AG10803 (cell line): Measurements from ENCODE around the gene NALCN.

ENCODE experiments used
- DNase-seq: peaks from one replicate; pipeline ENCODE4 v3.0.0; 2010; ENCODE audit warnings: low read depth
- H3K4me3 ChIP-seq: 2 replicates; pipeline ENCODE4 v1.5.1; 2011; ENCODE audit warnings: mild to moderate bottlenecking, low read length, control low read depth
- TF ChIP-seq, protein P1 (sequence below): conservative IDR thresholded peaks from 2 replicates; pipeline ENCODE4 v1.5.1; 2011; ENCODE audit warnings: mild to moderate bottlenecking, low read length, control low read depth, inconsistent platforms

Gene NALCN

DNA sequence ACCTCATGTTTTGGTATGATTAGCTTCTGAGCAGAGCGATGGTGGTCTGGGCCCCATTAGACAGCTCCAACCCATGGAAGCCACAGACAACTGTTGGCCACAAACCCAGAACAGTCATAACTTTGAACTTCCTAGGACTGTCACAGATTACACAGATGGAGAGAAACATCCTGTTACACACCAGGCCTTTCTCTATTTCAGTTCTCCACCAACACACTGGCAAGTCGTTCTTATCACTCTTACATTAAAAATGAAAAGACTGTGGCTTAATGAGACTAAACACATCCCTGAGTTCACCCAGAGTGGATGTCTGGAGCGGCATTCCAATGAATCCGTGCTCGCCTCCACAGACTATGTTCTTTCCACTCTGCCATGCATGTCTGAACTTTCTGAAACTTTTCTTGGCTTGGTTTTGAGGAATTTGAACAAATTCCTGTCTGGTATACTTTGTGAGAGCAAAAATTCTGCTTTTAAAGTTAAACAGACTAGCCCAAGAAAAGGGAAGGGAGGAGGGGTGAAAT, 109.1 kb downstream of the NALCN start:
- H3K4me3 ChIP-seq, result no peak overlapping the region
- TF ChIP-seq, protein P1, sequence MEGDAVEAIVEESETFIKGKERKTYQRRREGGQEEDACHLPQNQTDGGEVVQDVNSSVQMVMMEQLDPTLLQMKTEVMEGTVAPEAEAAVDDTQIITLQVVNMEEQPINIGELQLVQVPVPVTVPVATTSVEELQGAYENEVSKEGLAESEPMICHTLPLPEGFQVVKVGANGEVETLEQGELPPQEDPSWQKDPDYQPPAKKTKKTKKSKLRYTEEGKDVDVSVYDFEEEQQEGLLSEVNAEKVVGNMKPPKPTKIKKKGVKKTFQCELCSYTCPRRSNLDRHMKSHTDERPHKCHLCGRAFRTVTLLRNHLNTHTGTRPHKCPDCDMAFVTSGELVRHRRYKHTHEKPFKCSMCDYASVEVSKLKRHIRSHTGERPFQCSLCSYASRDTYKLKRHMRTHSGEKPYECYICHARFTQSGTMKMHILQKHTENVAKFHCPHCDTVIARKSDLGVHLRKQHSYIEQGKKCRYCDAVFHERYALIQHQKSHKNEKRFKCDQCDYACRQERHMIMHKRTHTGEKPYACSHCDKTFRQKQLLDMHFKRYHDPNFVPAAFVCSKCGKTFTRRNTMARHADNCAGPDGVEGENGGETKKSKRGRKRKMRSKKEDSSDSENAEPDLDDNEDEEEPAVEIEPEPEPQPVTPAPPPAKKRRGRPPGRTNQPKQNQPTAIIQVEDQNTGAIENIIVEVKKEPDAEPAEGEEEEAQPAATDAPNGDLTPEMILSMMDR, result no peak
- peak; percentile 97 for DNase-seq

DNA sequence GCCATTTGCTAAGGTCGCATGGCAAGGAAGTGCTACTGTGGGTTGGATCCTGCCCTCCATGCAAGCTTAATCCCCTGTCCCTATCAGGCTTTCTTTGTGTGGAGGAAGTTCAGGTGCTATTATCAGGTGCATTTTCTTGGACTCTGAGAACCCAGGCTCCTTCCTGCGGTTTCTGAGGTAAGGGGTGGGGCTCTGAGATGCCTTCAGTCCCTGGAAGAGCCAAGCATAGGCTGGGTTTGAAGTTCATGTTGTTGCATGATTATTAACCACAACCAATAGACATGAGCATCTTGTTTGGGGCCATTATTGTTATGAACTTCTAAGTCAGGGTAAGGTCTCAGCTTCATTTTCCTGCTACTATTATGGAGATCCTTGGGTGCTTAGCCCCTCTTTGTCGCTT, 109.5 kb downstream of the NALCN start:
- no peak overlapping the region for H3K4me3 ChIP-seq
- TF ChIP-seq, protein P1, result no peak
- DNase-seq, result no peak

DNA sequence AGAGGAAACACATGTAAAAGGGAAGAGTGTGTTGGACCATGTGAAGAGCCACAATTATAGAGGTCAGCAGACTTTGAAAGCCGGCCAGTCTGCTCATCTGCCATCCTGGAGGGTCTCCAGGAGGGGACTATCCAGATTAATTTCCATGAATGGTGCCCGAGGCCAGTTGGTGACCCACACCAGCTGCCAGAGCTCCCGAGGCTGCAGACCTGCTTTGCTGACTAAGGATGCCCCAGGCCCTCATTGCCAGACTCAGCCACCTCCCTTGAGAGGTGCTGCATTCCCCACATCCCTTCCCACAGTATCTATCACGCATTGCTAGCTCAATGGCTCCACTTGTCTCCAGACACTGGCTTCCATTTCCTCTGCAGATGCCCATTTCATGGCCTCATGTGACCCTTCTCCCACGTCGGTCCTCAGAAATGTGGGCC, 110.3 kb downstream of the NALCN start:
- H3K4me3 ChIP-seq, result no peak overlapping the region
- no peak for DNase-seq
- TF ChIP-seq, protein P1, result no peak

DNA sequence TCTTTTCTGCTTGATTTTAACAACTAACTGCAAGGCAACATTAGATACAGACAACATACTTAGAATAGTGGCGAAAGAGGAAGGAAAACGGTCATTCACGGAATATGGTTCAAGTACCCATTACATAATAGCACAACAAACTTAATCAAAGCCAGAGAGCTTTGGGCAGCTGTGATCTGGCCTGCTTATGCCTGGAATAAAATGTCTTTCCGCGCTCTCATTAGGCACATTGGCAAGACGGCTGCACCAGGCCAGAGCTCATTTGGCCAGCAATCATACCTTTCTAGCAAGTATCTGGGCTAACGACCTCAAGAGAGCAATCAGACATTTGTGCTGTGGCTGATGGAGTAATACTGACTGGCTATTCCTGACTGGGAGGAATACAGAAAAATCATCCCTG, 112.8 kb downstream of the NALCN start:
- H3K4me3 ChIP-seq, result no peak overlapping the region
- TF ChIP-seq, protein P1, result no peak
- DNase-seq, result peak; percentile 82

DNA sequence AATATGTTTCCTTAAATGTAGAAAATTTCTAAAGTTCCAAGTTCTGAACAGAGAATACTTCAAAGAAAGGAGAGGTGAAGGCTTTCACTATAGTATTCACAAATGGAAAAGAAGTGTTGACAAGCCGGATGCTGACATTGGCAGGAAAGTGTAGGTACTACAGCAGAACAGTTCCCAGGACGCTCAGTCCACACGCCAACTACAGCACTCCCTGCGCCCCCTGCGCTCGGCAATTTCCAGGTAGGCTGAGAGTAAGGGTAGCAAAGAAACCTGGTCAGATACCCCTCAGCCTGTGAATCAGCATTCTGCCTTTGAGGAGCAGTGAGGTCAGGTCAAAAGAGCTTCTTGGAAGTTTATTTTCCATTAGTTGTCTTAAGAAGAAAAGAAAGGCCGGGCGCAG, 115.3 kb downstream of the NALCN start:
- DNase-seq, result no peak
- TF ChIP-seq, protein P1, result no peak
- H3K4me3 ChIP-seq, result no peak overlapping the region

DNA sequence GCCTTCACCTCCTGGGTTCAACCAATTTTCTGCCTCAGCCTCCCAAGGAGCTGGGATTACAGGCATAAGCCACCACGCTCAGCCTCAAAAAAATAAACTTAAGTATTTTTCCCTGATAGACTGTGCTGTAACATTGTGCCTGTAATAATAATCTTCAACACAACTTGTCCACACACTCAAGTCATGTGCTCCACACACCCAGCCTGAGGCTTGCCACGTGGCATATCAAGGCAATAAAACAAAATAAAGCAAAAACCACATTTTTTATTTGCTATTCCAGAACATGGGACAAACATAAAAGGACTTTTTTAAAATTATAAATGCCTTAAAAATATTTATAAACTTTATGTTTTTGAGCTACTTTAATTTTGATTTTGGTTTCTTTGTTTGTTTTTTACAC, 115.8 kb downstream of the NALCN start:
- TF ChIP-seq, protein P1, result no peak
- H3K4me3 ChIP-seq, result no peak overlapping the region
- DNase-seq, result no peak

DNA sequence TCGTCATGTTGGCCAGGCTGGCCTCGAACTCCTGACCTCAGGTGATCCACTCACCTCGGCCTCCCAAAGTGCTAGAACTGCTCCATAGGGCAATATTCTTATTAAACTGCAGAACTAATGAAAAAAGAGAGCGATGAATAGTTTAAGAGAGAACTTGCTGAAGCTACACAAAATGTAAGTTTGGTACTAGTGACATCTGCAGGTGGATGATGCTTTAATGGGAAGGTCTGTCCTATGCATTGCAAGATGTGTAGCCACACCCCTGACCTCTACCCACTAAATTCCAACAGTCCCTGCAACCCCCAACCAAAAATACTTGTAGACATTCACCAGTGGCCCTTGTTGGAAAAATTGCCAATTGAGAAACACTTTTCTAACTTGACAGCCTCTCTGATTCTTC, 117.8 kb downstream of the NALCN start:
- no peak for DNase-seq
- H3K4me3 ChIP-seq, result no peak overlapping the region
- TF ChIP-seq, protein P1, result no peak
